ENCODE data around the gene LTA4H.

LTA4H gene

GRCh38 chr12:96057986-96058553 is 22.7 kb upstream of the LTA4H start:
- DNase-seq (ENCODE audit: low read depth): no peak

GRCh38 chr12:96056646-96057455 is 21.5 kb upstream of the LTA4H start:
- DNase-seq (ENCODE audit: low read depth): no peak

GRCh38 chr12:96054244-96054610 is 18.8 kb upstream of the LTA4H start:
- no peak for DNase-seq (ENCODE audit: low read depth)

- DNase-seq (ENCODE audit: low read depth): no peak
Observed at GRCh38 chr12:96053476-96054243, 18.3 kb upstream of the LTA4H start.

GRCh38 chr12:96051756-96052485 is 16.5 kb upstream of the LTA4H start:
- DNase-seq (ENCODE audit: low read depth): no peak

- no peak for DNase-seq (ENCODE audit: low read depth)
Observed at GRCh38 chr12:96050139-96050538, 14.8 kb upstream of the LTA4H start.

GRCh38 chr12:96049101-96049500 is 13.7 kb upstream of the LTA4H start:
- DNase-seq (ENCODE audit: low read depth): no peak

GRCh38 chr12:96048393-96048969 is 13.1 kb upstream of the LTA4H start:
- DNase-seq (ENCODE audit: low read depth): no peak

- DNase-seq (ENCODE audit: low read depth): no peak
Observed at GRCh38 chr12:96047229-96048211, 12.1 kb upstream of the LTA4H start.

- no peak for DNase-seq (ENCODE audit: low read depth)
Observed at GRCh38 chr12:96046543-96047228, 11.3 kb upstream of the LTA4H start.

GRCh38 chr12:96045566-96045965 is 10.2 kb upstream of the LTA4H start:
- DNase-seq (ENCODE audit: low read depth): no peak

- DNase-seq (ENCODE audit: low read depth): no peak
Observed at GRCh38 chr12:96044943-96045290, 9.5 kb upstream of the LTA4H start.

- peak; percentile 43 for DNase-seq (ENCODE audit: low read depth)
Observed at GRCh38 chr12:96044017-96044942, 8.9 kb upstream of the LTA4H start.

- no peak for DNase-seq (ENCODE audit: low read depth)
Observed at GRCh38 chr12:96041181-96041580, 5.8 kb upstream of the LTA4H start.

- DNase-seq (ENCODE audit: low read depth): no peak
Observed at GRCh38 chr12:96040305-96041133, 5.1 kb upstream of the LTA4H start.

- DNase-seq (ENCODE audit: low read depth): no peak
Observed at GRCh38 chr12:96039516-96039915, 4.1 kb upstream of the LTA4H start.

- no peak for DNase-seq (ENCODE audit: low read depth)
Observed at GRCh38 chr12:96036765-96037455, 1.5 kb upstream of the LTA4H start.
